ENCODE data around the gene FAP.

The FAP gene

DNA sequence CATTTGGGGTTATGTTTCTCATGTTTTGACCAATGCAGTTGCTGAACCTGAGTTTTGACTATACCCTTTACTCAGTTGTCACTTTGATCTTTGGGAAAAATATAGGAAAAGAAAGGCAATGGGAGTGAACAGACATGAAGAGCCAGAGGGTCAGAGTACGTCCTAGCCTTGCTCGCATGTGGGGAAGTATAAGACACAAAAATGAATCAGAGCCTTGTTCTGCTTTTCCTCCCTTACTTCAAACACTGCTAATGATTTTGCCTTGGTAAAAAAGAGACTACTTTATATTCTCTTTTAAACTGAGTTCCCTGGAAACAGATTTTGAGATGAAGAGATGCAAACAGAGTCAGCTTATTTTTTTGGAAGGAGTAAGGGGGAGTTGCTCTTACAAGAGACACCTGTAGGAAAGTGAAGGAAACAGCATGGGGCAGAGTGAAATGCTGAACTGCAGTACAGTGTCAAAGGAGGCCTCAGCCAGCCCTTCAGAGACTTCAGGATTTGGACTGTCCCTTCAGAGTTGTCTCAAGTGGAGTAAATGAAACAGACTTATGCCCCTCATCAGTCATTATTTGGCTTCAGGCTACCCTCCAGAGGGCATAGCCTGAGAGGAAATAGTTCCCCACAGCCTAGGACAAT lies 11.1 kb upstream of the FAP start:
- CTCF ChIA-PET = no interaction called here

GRCh38 chr2:162253435-162253834 lies 10.2 kb upstream of the FAP start:
- Histone ChIP-seq H3K4me1 (ENCODE audit: control extremely low read depth in 1 of 4, control insufficient read depth in 4 of 4, insufficient read depth in 4 of 4, low read length in 3 of 4) (no peaks in the 10 kb centered on the region), H3K27ac (ENCODE audit: insufficient read depth in 1 of 2, low read depth in 1 of 2, low read length in 2 of 2, poor library complexity in 1 of 2, severe bottlenecking in 2 of 2) (no peak overlapping the region), H3K36me3 (ENCODE audit: control insufficient read depth in 4 of 4, insufficient read depth in 4 of 4, low read length in 3 of 4) (no peaks in the 10 kb centered on the region), H3K27me3 (replicated peaks in 2 of 5; ENCODE audit: control insufficient read depth in 4 of 5, insufficient read depth in 5 of 5, low read length in 4 of 5) (no peaks in the 10 kb centered on the region), H3K4me3 (ENCODE audit: control insufficient read depth in 1 of 7, extremely low read depth in 1 of 7, insufficient read depth in 4 of 7, low read depth in 2 of 7, low read length in 6 of 7) (no peak overlapping the region), H3K9me3 (ENCODE audit: control extremely low read depth in 1 of 5, control insufficient read depth in 4 of 5, insufficient read depth in 2 of 5, low read depth in 1 of 5, low read length in 4 of 5) (peaks cover 0 to 6% (median 0%) of the 10 kb centered on the region in 5 experiments)
- POLR2A ChIA-PET = no interaction called here
- CTCF ChIA-PET = no interaction called here
- DNase-seq = no peak
- no CpG with 5 or more reads among the region's 3 CpGs for whole genome bisulfite sequencing (ENCODE audit: insufficient coverage)

More for the DNA sequence above, 11.1 kb upstream of the FAP start:
- Histone ChIP-seq H3K27me3 (replicated peaks in 2 of 5; ENCODE audit: control insufficient read depth in 4 of 5, insufficient read depth in 5 of 5, low read length in 4 of 5) (no peaks in the 10 kb centered on the region), H3K4me3 (ENCODE audit: control insufficient read depth in 1 of 7, extremely low read depth in 1 of 7, insufficient read depth in 4 of 7, low read depth in 2 of 7, low read length in 6 of 7) (no peak overlapping the region), H3K9me3 (ENCODE audit: control extremely low read depth in 1 of 5, control insufficient read depth in 4 of 5, insufficient read depth in 2 of 5, low read depth in 1 of 5, low read length in 4 of 5) (peaks cover 0 to 6% (median 0%) of the 10 kb centered on the region in 5 experiments), H3K27ac (ENCODE audit: insufficient read depth in 1 of 2, low read depth in 1 of 2, low read length in 2 of 2, poor library complexity in 1 of 2, severe bottlenecking in 2 of 2) (no peak overlapping the region), H3K4me1 (ENCODE audit: control extremely low read depth in 1 of 4, control insufficient read depth in 4 of 4, insufficient read depth in 4 of 4, low read length in 3 of 4) (no peaks in the 10 kb centered on the region), H3K36me3 (ENCODE audit: control insufficient read depth in 4 of 4, insufficient read depth in 4 of 4, low read length in 3 of 4) (no peaks in the 10 kb centered on the region)
- WGBS (ENCODE audit: insufficient coverage) = no CpG with 5 or more reads among the region's 2 CpGs
- no peak for DNase-seq
- POLR2A ChIA-PET = no interaction called here

- H3K4me3 ChIP-seq (ENCODE audit: control insufficient read depth in 1 of 7, extremely low read depth in 1 of 7, insufficient read depth in 4 of 7, low read depth in 2 of 7, low read length in 6 of 7) = no peak overlapping the region
- ChIA-PET POLR2A (interaction anchor here (0.7 kb wide), 1 partner anchor 28 kb away, joined by 3 read pairs; no protein-coding TSS in a partner anchor), CTCF (no interaction called here)
- H3K27me3 ChIP-seq (replicated peaks in 2 of 5; ENCODE audit: control insufficient read depth in 4 of 5, insufficient read depth in 5 of 5, low read length in 4 of 5) = no peaks in the 10 kb centered on the region
- H3K36me3 ChIP-seq (ENCODE audit: control insufficient read depth in 4 of 4, insufficient read depth in 4 of 4, low read length in 3 of 4) = no peaks in the 10 kb centered on the region
- DNase-seq = no peak
- WGBS (ENCODE audit: insufficient coverage) = 100% methylated on average over 1 of the region's 2 CpGs
- peaks cover 0 to 6% (median 0%) of the 10 kb centered on the region in 5 experiments for H3K9me3 ChIP-seq (ENCODE audit: control extremely low read depth in 1 of 5, control insufficient read depth in 4 of 5, insufficient read depth in 2 of 5, low read depth in 1 of 5, low read length in 4 of 5)
- no peaks in the 10 kb centered on the region for H3K4me1 ChIP-seq (ENCODE audit: control extremely low read depth in 1 of 4, control insufficient read depth in 4 of 4, insufficient read depth in 4 of 4, low read length in 3 of 4)
- H3K27ac ChIP-seq (ENCODE audit: insufficient read depth in 1 of 2, low read depth in 1 of 2, low read length in 2 of 2, poor library complexity in 1 of 2, severe bottlenecking in 2 of 2) = no peak overlapping the region
Observed at GRCh38 chr2:162252153-162252552, 8.9 kb upstream of the FAP start.

DNA sequence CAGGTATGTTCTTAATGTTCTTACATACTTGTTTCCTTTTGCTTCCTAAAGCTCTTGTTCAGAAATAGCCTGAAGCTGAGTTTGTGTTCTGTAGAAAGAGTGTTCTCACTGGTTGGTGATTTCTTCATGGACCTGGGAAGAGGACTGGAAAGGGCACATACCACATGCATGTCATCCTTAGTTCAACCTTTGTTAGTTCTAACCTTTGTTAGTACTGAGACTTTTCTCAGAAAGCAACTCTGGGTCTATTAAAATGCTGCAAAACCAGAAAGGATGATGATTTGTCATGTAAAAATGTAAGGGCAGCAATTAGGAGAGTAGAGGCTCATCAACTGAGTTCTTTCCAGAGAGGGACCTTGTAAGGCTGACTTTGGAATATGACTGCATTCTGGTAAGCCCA lies 2.5 kb upstream of the FAP start:
- DNase-seq = no peak
- H3K36me3 ChIP-seq (ENCODE audit: control insufficient read depth in 4 of 4, insufficient read depth in 4 of 4, low read length in 3 of 4) = no peaks in the 10 kb centered on the region
- H3K9me3 ChIP-seq (ENCODE audit: control extremely low read depth in 1 of 5, control insufficient read depth in 4 of 5, insufficient read depth in 2 of 5, low read depth in 1 of 5, low read length in 4 of 5) = peaks cover 0 to 6% (median 0%) of the 10 kb centered on the region in 5 experiments
- no peaks in the 10 kb centered on the region for H3K4me1 ChIP-seq (ENCODE audit: control extremely low read depth in 1 of 4, control insufficient read depth in 4 of 4, insufficient read depth in 4 of 4, low read length in 3 of 4)
- ChIA-PET POLR2A (no interaction called here), CTCF (interaction anchor here (1.4 to 1.5 kb wide), 2 partner anchors 24 to 26 kb away, joined by 3 to 4 read pairs; no protein-coding TSS in a partner anchor)
- H3K27ac ChIP-seq (ENCODE audit: insufficient read depth in 1 of 2, low read depth in 1 of 2, low read length in 2 of 2, poor library complexity in 1 of 2, severe bottlenecking in 2 of 2) = no peak overlapping the region
- no peak overlapping the region for H3K4me3 ChIP-seq (ENCODE audit: control insufficient read depth in 1 of 7, extremely low read depth in 1 of 7, insufficient read depth in 4 of 7, low read depth in 2 of 7, low read length in 6 of 7)
- no peaks in the 10 kb centered on the region for H3K27me3 ChIP-seq (replicated peaks in 2 of 5; ENCODE audit: control insufficient read depth in 4 of 5, insufficient read depth in 5 of 5, low read length in 4 of 5)

- ChIA-PET CTCF (interaction anchor here (1.5 kb wide), 1 partner anchor 24 kb away, joined by 3 read pairs; no protein-coding TSS in a partner anchor), POLR2A (no interaction called here)
- H3K4me3 ChIP-seq (ENCODE audit: control insufficient read depth in 1 of 7, extremely low read depth in 1 of 7, insufficient read depth in 4 of 7, low read depth in 2 of 7, low read length in 6 of 7) = no peak overlapping the region
- no peak overlapping the region for H3K27ac ChIP-seq (ENCODE audit: insufficient read depth in 1 of 2, low read depth in 1 of 2, low read length in 2 of 2, poor library complexity in 1 of 2, severe bottlenecking in 2 of 2)
- H3K9me3 ChIP-seq (ENCODE audit: control extremely low read depth in 1 of 5, control insufficient read depth in 4 of 5, insufficient read depth in 2 of 5, low read depth in 1 of 5, low read length in 4 of 5) = peaks cover 0 to 1% (median 0%) of the 10 kb centered on the region in 5 experiments
- H3K4me1 ChIP-seq (ENCODE audit: control extremely low read depth in 1 of 4, control insufficient read depth in 4 of 4, insufficient read depth in 4 of 4, low read length in 3 of 4) = no peaks in the 10 kb centered on the region
- DNase-seq = no peak
- H3K36me3 ChIP-seq (ENCODE audit: control insufficient read depth in 4 of 4, insufficient read depth in 4 of 4, low read length in 3 of 4) = no peaks in the 10 kb centered on the region
- no CpG with 5 or more reads among the region's 1 CpG for WGBS (ENCODE audit: insufficient coverage)
- H3K27me3 ChIP-seq (replicated peaks in 2 of 5; ENCODE audit: control insufficient read depth in 4 of 5, insufficient read depth in 5 of 5, low read length in 4 of 5) = no peaks in the 10 kb centered on the region
Observed at GRCh38 chr2:162245061-162245460, 1.8 kb upstream of the FAP start.

DNA sequence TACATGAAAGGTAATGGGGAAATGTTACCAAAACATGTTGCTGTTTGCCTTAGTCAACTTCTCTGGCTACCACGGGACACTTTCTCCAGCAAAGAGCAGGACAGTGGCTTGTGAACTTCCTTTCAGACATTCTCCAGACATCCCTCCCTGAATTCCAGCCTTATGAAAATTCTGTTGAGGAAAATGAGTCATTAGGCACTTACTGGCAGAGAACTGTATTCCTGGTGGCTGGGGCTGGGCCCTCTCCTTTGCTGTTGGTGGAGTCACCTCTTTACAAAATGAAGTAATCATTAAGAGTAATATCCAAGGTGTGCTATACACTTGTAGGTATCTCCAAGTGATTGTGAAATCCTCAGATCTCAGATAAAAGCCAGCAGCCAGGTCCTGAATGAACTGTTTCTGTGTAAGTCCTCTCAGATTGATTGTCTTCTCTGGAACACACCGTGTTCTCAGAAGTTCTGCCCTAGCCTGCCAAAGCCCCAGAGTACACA lies 1.3 kb upstream of the FAP start:
- Histone ChIP-seq H3K9me3 (ENCODE audit: control extremely low read depth in 1 of 5, control insufficient read depth in 4 of 5, insufficient read depth in 2 of 5, low read depth in 1 of 5, low read length in 4 of 5) (no peaks in the 10 kb centered on the region), H3K27me3 (replicated peaks in 2 of 5; ENCODE audit: control insufficient read depth in 4 of 5, insufficient read depth in 5 of 5, low read length in 4 of 5) (no peaks in the 10 kb centered on the region), H3K4me3 (ENCODE audit: control insufficient read depth in 1 of 7, extremely low read depth in 1 of 7, insufficient read depth in 4 of 7, low read depth in 2 of 7, low read length in 6 of 7) (no peak overlapping the region), H3K36me3 (ENCODE audit: control insufficient read depth in 4 of 4, insufficient read depth in 4 of 4, low read length in 3 of 4) (no peaks in the 10 kb centered on the region), H3K27ac (ENCODE audit: insufficient read depth in 1 of 2, low read depth in 1 of 2, low read length in 2 of 2, poor library complexity in 1 of 2, severe bottlenecking in 2 of 2) (no peak overlapping the region), H3K4me1 (ENCODE audit: control extremely low read depth in 1 of 4, control insufficient read depth in 4 of 4, insufficient read depth in 4 of 4, low read length in 3 of 4) (no peaks in the 10 kb centered on the region)
- ChIA-PET CTCF (no interaction called here), POLR2A (no interaction called here)
- no peak for DNase-seq
- 100% methylated on average over 1 of the region's 2 CpGs for WGBS (ENCODE audit: insufficient coverage)

GRCh38 chr2:162243715-162244114 lies 470 bp upstream of the FAP start:
- no peak overlapping the region for H3K4me3 ChIP-seq (ENCODE audit: control insufficient read depth in 1 of 7, extremely low read depth in 1 of 7, insufficient read depth in 4 of 7, low read depth in 2 of 7, low read length in 6 of 7)
- no peak for DNase-seq
- H3K27me3 ChIP-seq (replicated peaks in 2 of 5; ENCODE audit: control insufficient read depth in 4 of 5, insufficient read depth in 5 of 5, low read length in 4 of 5) = no peaks in the 10 kb centered on the region
- H3K36me3 ChIP-seq (ENCODE audit: control insufficient read depth in 4 of 4, insufficient read depth in 4 of 4, low read length in 3 of 4) = no peaks in the 10 kb centered on the region
- no peak overlapping the region for H3K27ac ChIP-seq (ENCODE audit: insufficient read depth in 1 of 2, low read depth in 1 of 2, low read length in 2 of 2, poor library complexity in 1 of 2, severe bottlenecking in 2 of 2)
- no CpG with 5 or more reads among the region's 1 CpG for WGBS (ENCODE audit: insufficient coverage)
- H3K4me1 ChIP-seq (ENCODE audit: control extremely low read depth in 1 of 4, control insufficient read depth in 4 of 4, insufficient read depth in 4 of 4, low read length in 3 of 4) = no peaks in the 10 kb centered on the region
- no peaks in the 10 kb centered on the region for H3K9me3 ChIP-seq (ENCODE audit: control extremely low read depth in 1 of 5, control insufficient read depth in 4 of 5, insufficient read depth in 2 of 5, low read depth in 1 of 5, low read length in 4 of 5)
- ChIA-PET POLR2A (no interaction called here), CTCF (no interaction called here)

All from common myeloid progenitor, CD34-positive (primary cell).